H9 (cell line): Measurements from ENCODE around the gene RELCH. TPM values are rescaled to one million over a fixed set of nuclear protein-coding genes. Genes with fewer than 3 reads are reported as not detected.

Source experiments
- DNase-seq: peaks from one replicate; pipeline ENCODE4 v3.0.0-alpha.2; 2017
- H2AFZ ChIP-seq: one replicate; pipeline ENCODE4 v1.6.1; 2013; ENCODE audit warnings: mild to moderate bottlenecking, low read length, control low read depth, moderate library complexity
- H2AK5ac ChIP-seq: 2 replicates; pipeline ENCODE4 v1.6.1; 2013; ENCODE audit warnings: low read length, control low read depth, mixed read lengths; ENCODE audit not compliant: insufficient read length
- H2BK120ac ChIP-seq: one replicate; pipeline ENCODE4 v1.6.1; 2013; ENCODE audit warnings: low read depth, mild to moderate bottlenecking, low read length, control low read depth, inconsistent platforms; ENCODE audit not compliant: poor library complexity, severe bottlenecking
- H2BK12ac ChIP-seq: 2 replicates; pipeline ENCODE4 v1.6.1; 2013; ENCODE audit warnings: low read length, control low read depth, mixed read lengths, low read depth; ENCODE audit not compliant: insufficient read length
- H2BK15ac ChIP-seq: 2 replicates; pipeline ENCODE4 v1.6.1; 2013; ENCODE audit warnings: low read depth, low read length, control low read depth
- H2BK20ac ChIP-seq: one replicate; pipeline ENCODE4 v1.6.1; 2013; ENCODE audit warnings: low read depth, mild to moderate bottlenecking, low read length, control low read depth, inconsistent platforms; ENCODE audit not compliant: poor library complexity, severe bottlenecking
- H2BK5ac ChIP-seq: 2 replicates; pipeline ENCODE4 v1.6.1; 2013; ENCODE audit warnings: low read length, control low read depth, mixed read lengths; ENCODE audit not compliant: insufficient read length
- H3K14ac ChIP-seq: 2 replicates; pipeline ENCODE4 v1.6.1; 2013; ENCODE audit warnings: low read length, control low read depth; ENCODE audit not compliant: insufficient read depth
- H3K18ac ChIP-seq: 2 replicates; pipeline ENCODE4 v1.6.1; 2013; ENCODE audit warnings: low read depth, mild to moderate bottlenecking, mixed read lengths, low read length, control low read depth; ENCODE audit not compliant: insufficient read length
- H3K23ac ChIP-seq: 2 replicates; pipeline ENCODE4 v1.6.1; 2013; ENCODE audit warnings: low read length, control low read depth, mixed read lengths, low read depth; ENCODE audit not compliant: insufficient read length
- H3K23me2 ChIP-seq: 2 replicates; pipeline ENCODE4 v1.6.1; 2013; ENCODE audit warnings: low read depth, mild to moderate bottlenecking, mixed read lengths, low read length, control low read depth; ENCODE audit not compliant: insufficient read length, poor library complexity, severe bottlenecking
- H3K27ac ChIP-seq: 2 replicates; pipeline ENCODE4 v1.5.1; 2013; ENCODE audit warnings: low read length, control low read depth, mixed read lengths, low read depth; ENCODE audit not compliant: insufficient read length
- H3K27me3 ChIP-seq: 2 replicates; pipeline ENCODE4 v1.6.1; 2013; ENCODE audit warnings: low read length, control low read depth, inconsistent platforms; ENCODE audit not compliant: insufficient read depth
- H3K4ac ChIP-seq: 2 replicates; pipeline ENCODE4 v1.6.1; 2013; ENCODE audit warnings: low read depth, mild to moderate bottlenecking, control low read depth, inconsistent platforms, low read length, moderate library complexity
- H3K4me1 ChIP-seq: 2 replicates; pipeline ENCODE4 v1.6.1; 2013; ENCODE audit warnings: low read length, control low read depth, inconsistent platforms; ENCODE audit not compliant: insufficient read depth
- H3K4me2 ChIP-seq: 2 replicates; pipeline ENCODE4 v1.6.1; 2013; ENCODE audit warnings: low read length, control low read depth, mixed read lengths; ENCODE audit not compliant: insufficient read length, insufficient read depth
- H3K56ac ChIP-seq: 2 replicates; pipeline ENCODE4 v1.6.1; 2013; ENCODE audit warnings: low read depth, mild to moderate bottlenecking, mixed read lengths, low read length, control low read depth; ENCODE audit not compliant: insufficient read length
- H3K79me1 ChIP-seq: 2 replicates; pipeline ENCODE4 v1.6.1; 2013; ENCODE audit warnings: low read depth, mild to moderate bottlenecking, moderate library complexity, low read length, control low read depth, inconsistent platforms; ENCODE audit not compliant: insufficient read depth, poor library complexity, severe bottlenecking
- H3K79me2 ChIP-seq: 2 replicates; pipeline ENCODE4 v1.6.1; 2013; ENCODE audit warnings: low read length, control low read depth, inconsistent platforms; ENCODE audit not compliant: insufficient read depth
- H3K9ac ChIP-seq: 2 replicates; pipeline ENCODE4 v1.6.1; 2013; ENCODE audit warnings: low read length, control low read depth, mixed read lengths; ENCODE audit not compliant: insufficient read length; ENCODE audit errors: extremely low read depth
- H3K9me3 ChIP-seq: one replicate; pipeline ENCODE4 v1.6.1; 2013; ENCODE audit warnings: low read depth, low read length, inconsistent platforms; ENCODE audit not compliant: control insufficient read depth
- H3T11ph ChIP-seq: one replicate; pipeline ENCODE4 v1.6.1; 2013; ENCODE audit warnings: mild to moderate bottlenecking, low read length, control low read depth, inconsistent platforms
- H4K20me1 ChIP-seq: one replicate; pipeline ENCODE4 v1.6.1; 2013; ENCODE audit not compliant: control insufficient read depth, insufficient read length, insufficient read depth
- H4K5ac ChIP-seq: 2 replicates; pipeline ENCODE4 v1.6.1; 2013; ENCODE audit warnings: low read depth, mild to moderate bottlenecking, mixed read lengths, low read length, control low read depth; ENCODE audit not compliant: insufficient read length
- H4K8ac ChIP-seq: replicated peaks from 2 replicates; pipeline ENCODE4 v1.6.1; 2013; ENCODE audit warnings: low read length, control low read depth, mixed read lengths, low read depth; ENCODE audit not compliant: insufficient read length
- H4K91ac ChIP-seq: 2 replicates; pipeline ENCODE4 v1.6.1; 2013; ENCODE audit warnings: low read depth, mild to moderate bottlenecking, moderate library complexity, mixed read lengths, low read length, control low read depth; ENCODE audit not compliant: insufficient read length
- H3K27ac Mint-ChIP-seq, 3 experiments: 2 replicates in 2 of 3; 3 replicates in 1 of 3; pipeline ENCODE4 v1.8.0; 2020 to 2021; ENCODE audit warnings: mixed read lengths in 3 of 3, mild to moderate bottlenecking in 1 of 3, moderate library complexity in 1 of 3
- H3K27me3 Mint-ChIP-seq: 2 replicates; pipeline ENCODE4 v1.8.0; 2021; ENCODE audit warnings: low read depth, mild to moderate bottlenecking, moderate library complexity, mixed read lengths
- H3K36me3 Mint-ChIP-seq, 3 experiments: 2 replicates in 2 of 3; 3 replicates in 1 of 3; pipeline ENCODE4 v1.8.0; 2020 to 2021; ENCODE audit warnings: low read depth in 3 of 3, mixed read lengths in 3 of 3; ENCODE audit not compliant: insufficient read depth in 1 of 3
- H3K4me1 Mint-ChIP-seq, 2 experiments: 2 replicates each; pipeline ENCODE4 v1.8.0; 2020; ENCODE audit warnings: mixed read lengths in 2 of 2
- H3K4me3 Mint-ChIP-seq, 2 experiments: 2 replicates in 1 of 2; 3 replicates in 1 of 2; pipeline ENCODE4 v1.8.0; 2020 to 2021; ENCODE audit warnings: mild to moderate bottlenecking in 2 of 2, mixed read lengths in 2 of 2, moderate library complexity in 1 of 2
- H3K9me3 Mint-ChIP-seq, 2 experiments: 2 replicates in 1 of 2; 3 replicates in 1 of 2; pipeline ENCODE4 v1.8.0; 2020; ENCODE audit warnings: mild to moderate bottlenecking in 2 of 2, mixed read lengths in 2 of 2, moderate library complexity in 1 of 2
- CTCF ChIP-seq: fragments of 200-600 bp; sonication (generic); conservative IDR thresholded peaks from 3 replicates; pipeline ENCODE4 v1.8.0; 2021; ENCODE audit warnings: antibody characterized with exemption, mild to moderate bottlenecking
- WGBS: extraction: QIAGEN DNeasy Blood & Tissue Kit; methylation state at CpG from one replicate; pipeline ENCODE4 v1.1.7; 2013; ENCODE audit warnings: missing lambda C conversion rate, low lambda C conversion rate, mixed read lengths; ENCODE audit not compliant: insufficient read length; ENCODE audit errors: extremely low coverage; 5-methylcytosine and 5-hydroxymethylcytosine counted together
- total RNA-seq: library from RNA; stranded (reverse); gene quantifications from 2 replicates; pipeline ENCODE4 v1.2.1, GENCODE V29; 2021

RELCH gene
- total RNA-seq, 1 experiment from 2014 or later, result 32.3 TPM

- Mint-ChIP-seq H3K27me3 (no peaks in the 10 kb centered on the region), H3K9me3 (no peaks in the 10 kb centered on the region), H3K27ac (no peak overlapping the region), H3K36me3 (no peaks in the 10 kb centered on the region), H3K4me3 (no peak overlapping the region), H3K4me1 (peaks cover 3% of the 10 kb centered on the region in 2 experiments; a peak in 1 of 4 replicates)
- Histone ChIP-seq H3K9me3 (no peaks in the 10 kb centered on the region), H3K9ac (no peak overlapping the region), H2AFZ (no peak overlapping the region), H4K5ac (no peak overlapping the region), H4K91ac (no peak overlapping the region), H3K23me2 (no peaks in the 10 kb centered on the region), H4K20me1 (no peaks in the 10 kb centered on the region), H3K4ac (no peak overlapping the region), H2AK5ac (no peak overlapping the region), H3K23ac (no peak overlapping the region), H2BK5ac (no peak overlapping the region), H3T11ph (no peak overlapping the region), H2BK12ac (no peak overlapping the region), H2BK20ac (no peak overlapping the region), H3K4me2 (no peak overlapping the region), H3K79me1 (no peaks in the 10 kb centered on the region), H2BK15ac (no peak overlapping the region), H3K4me1 (no peaks in the 10 kb centered on the region), H2BK120ac (no peak overlapping the region), H4K8ac (no peak overlapping the region), H3K27me3 (no peaks in the 10 kb centered on the region), H3K79me2 (no peaks in the 10 kb centered on the region), H3K14ac (no peak overlapping the region), H3K18ac (no peak overlapping the region), H3K56ac (no peak overlapping the region), H3K27ac (no peak overlapping the region)
- WGBS, result no CpG with 5 or more reads among the region's 4 CpGs
- TF ChIP-seq CTCF, result no peak
- DNase-seq, result no peak
These were observed 7.8 kb upstream of the RELCH start for GRCh38 chr18:62179213-62179612.
